WERI-Rb-1 (cell line): ENCODE data around the gene DYNLT2.

Source experiments
- DNase-seq: peaks from one replicate; pipeline ENCODE4 v3.0.0-alpha.2; 2020
- H3K27ac ChIP-seq: fragments of 250-450 bp; sonication (Bioruptor Pico); 2 replicates; pipeline ENCODE4 v1.5.1; 2020; ENCODE audit warnings: mild to moderate bottlenecking, moderate library complexity
- H3K27me3 ChIP-seq: fragments of 250-450 bp; sonication (Bioruptor Pico); 2 replicates; pipeline ENCODE4 v1.5.1; 2021; ENCODE audit warnings: mild to moderate bottlenecking, low read depth, moderate library complexity; ENCODE audit not compliant: insufficient read depth, severe bottlenecking
- H3K36me3 ChIP-seq: fragments of 250-450 bp; sonication (Bioruptor Pico); 2 replicates; pipeline ENCODE4 v1.5.1; 2020; ENCODE audit warnings: mild to moderate bottlenecking, moderate library complexity
- H3K4me3 ChIP-seq: 2 replicates; pipeline ENCODE4 v1.5.1; 2011; ENCODE audit warnings: low read depth, mild to moderate bottlenecking, control low read depth, low read length
- H3K9me3 ChIP-seq: fragments of 250-450 bp; sonication (Bioruptor Pico); 2 replicates; pipeline ENCODE4 v1.5.1; 2021; ENCODE audit warnings: mild to moderate bottlenecking, moderate library complexity; ENCODE audit not compliant: severe bottlenecking
- TF ChIP-seq, protein P1 (sequence below): IDR thresholded peaks from 2 replicates; pipeline ENCODE4 v1.5.1; 2011; ENCODE audit warnings: low read depth, mild to moderate bottlenecking, control low read depth, inconsistent platforms, low read length

DYNLT2 gene

DNA sequence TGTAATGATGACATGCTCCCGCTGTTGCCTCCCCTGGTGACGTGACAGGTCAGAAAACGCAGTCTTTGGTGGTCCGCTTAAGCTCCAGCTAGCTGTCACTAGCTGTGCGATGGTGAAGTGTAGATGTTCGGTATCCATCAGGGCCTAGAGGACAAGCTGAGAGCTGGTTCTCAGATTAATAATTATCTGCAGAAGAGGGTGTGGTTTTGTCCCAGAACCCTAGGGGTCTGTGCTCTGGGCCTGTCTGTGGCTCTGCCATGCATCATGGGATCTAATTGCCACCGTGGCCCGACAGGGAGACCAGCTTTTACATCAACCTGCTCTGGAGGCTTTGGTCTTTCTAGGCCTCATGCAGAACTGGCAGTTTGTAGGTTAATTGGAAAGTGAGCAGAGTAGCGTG, 34.2 kb upstream of the DYNLT2 start:
- Histone ChIP-seq H3K27me3 (no peaks in the 10 kb centered on the region), H3K9me3 (no peaks in the 10 kb centered on the region)
- DNase-seq: no peak

DNA sequence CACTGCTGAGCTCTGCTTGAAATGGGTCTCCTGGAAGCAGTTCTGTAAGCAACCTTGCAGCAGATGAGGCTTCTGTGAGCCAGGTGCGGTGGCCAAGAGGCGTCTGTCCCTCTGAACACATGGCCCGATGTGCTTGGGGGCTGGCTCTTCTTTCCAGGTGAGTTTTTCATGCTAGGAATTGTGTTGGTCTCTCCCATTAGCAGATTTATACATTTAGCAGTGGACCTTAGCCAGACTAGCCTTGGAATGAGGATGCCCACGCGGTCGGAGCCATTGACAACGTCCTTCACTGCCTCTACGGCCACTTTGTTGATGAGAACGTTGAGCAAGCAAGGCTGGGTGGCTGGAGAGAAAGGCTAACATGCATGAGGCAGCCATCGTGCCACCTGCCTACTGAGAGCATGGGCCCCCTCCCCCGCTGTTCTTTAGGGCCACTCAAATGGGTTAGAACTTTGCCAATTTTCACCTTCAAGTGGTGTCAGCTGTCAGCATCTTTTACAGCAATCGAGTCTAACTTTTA, 33.5 kb upstream of the DYNLT2 start:
- Histone ChIP-seq H3K9me3 (no peaks in the 10 kb centered on the region), H3K27me3 (no peaks in the 10 kb centered on the region), H3K4me3 (no peak overlapping the region), H3K36me3 (no peaks in the 10 kb centered on the region), H3K27ac (no peak overlapping the region)
- TF ChIP-seq, protein P1, sequence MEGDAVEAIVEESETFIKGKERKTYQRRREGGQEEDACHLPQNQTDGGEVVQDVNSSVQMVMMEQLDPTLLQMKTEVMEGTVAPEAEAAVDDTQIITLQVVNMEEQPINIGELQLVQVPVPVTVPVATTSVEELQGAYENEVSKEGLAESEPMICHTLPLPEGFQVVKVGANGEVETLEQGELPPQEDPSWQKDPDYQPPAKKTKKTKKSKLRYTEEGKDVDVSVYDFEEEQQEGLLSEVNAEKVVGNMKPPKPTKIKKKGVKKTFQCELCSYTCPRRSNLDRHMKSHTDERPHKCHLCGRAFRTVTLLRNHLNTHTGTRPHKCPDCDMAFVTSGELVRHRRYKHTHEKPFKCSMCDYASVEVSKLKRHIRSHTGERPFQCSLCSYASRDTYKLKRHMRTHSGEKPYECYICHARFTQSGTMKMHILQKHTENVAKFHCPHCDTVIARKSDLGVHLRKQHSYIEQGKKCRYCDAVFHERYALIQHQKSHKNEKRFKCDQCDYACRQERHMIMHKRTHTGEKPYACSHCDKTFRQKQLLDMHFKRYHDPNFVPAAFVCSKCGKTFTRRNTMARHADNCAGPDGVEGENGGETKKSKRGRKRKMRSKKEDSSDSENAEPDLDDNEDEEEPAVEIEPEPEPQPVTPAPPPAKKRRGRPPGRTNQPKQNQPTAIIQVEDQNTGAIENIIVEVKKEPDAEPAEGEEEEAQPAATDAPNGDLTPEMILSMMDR: no peak
- no peak for DNase-seq

More for the DNA sequence above, 34.2 kb upstream of the DYNLT2 start:
- H3K4me3 ChIP-seq: no peak overlapping the region
- no peak overlapping the region for H3K27ac ChIP-seq
- no peaks in the 10 kb centered on the region for H3K36me3 ChIP-seq
- TF ChIP-seq, protein P1: no peak

DNA sequence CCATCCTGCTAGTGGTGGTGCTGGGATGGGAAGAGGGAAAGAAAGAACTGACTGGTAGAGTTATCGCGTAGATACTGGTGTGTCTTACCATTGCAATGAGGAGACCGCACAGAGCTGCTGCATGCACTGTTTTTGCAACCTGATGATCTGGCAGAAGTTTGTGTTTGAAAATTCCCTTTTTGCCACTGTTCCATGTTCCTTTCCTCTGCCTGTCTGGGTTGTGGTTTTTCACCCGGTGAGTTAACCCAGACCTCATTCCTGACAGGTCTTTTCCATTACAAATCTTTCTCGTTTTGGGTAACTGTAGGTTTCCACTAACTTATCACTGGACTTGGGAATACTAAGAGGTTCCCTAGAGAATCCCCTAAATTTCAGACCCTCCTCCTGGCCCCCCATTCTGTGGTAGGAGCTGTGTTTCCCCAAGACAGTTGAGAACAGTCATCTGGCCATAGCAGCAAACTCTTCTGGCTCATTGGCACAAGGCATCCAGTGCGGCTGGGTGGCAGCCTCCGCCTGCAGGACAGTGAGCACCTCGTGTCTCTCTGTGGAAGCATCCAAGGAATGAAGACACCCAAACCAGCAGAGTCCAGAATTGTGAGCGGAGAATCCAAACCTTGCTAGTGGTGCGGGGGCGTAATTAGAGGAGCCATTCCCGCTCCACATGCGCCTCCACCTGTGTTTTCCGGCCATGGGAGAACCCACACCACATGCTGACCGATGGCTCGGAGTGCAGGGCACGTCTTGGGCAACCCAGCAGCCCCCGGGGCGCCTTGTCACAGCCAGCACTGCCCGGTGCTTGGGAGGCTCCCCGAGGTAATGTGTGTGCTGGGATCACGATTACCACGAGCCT, 32.8 kb upstream of the DYNLT2 start:
- Histone ChIP-seq H3K27ac (no peak overlapping the region), H3K4me3 (no peak overlapping the region), H3K36me3 (no peaks in the 10 kb centered on the region), H3K27me3 (no peaks in the 10 kb centered on the region), H3K9me3 (no peaks in the 10 kb centered on the region)
- DNase-seq: no peak
- TF ChIP-seq, protein P1: no peak

DNA sequence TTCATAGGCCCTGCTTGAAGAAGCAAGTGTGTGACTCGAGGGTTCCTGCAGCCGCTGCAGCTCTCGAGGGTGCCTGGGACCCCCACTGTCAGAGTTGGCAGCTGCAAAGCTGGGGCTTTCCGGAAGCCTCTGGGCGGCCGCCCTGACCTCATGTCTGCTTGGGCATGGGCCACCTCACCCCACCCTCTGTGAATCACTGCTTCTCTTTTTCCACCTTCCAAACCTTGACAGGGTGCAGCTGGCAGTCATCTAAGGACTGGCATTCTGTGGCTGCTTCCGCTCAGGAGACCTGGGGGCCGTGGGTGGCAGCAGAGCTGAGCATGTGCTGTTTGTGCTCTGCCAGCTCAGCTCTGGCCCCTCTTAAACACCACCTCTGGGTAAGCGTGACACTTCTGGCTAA, 32.0 kb upstream of the DYNLT2 start:
- Histone ChIP-seq H3K27ac (no peak overlapping the region), H3K9me3 (no peaks in the 10 kb centered on the region), H3K36me3 (no peaks in the 10 kb centered on the region), H3K4me3 (no peak overlapping the region), H3K27me3 (no peaks in the 10 kb centered on the region)
- DNase-seq: no peak
- TF ChIP-seq, protein P1: no peak

DNA sequence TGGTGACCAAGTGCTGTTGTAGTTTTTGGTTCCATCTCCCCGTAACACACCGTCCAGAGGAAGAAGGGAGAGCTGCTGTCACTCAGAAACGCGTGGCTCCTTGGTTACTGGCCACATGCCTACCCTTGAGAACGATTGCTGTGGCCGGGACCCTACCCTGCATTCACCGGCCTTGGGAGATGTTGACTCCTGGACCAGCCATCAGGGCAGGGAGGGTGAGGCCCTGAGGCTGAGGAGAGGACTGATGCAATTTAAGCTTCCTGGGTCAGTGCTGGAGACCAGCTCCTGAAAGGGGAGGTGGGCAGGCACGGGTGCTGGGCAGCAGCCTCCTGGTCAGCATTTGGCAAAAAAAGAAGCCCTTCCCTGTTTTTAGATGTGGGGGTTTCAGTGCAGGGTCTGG, 31.6 kb upstream of the DYNLT2 start:
- H3K27ac ChIP-seq: no peak overlapping the region
- no peaks in the 10 kb centered on the region for H3K9me3 ChIP-seq
- TF ChIP-seq, protein P1: no peak
- no peaks in the 10 kb centered on the region for H3K27me3 ChIP-seq
- DNase-seq: no peak
- no peaks in the 10 kb centered on the region for H3K36me3 ChIP-seq
- H3K4me3 ChIP-seq: no peak overlapping the region
